ENCODE measurements around the gene FKBP2. TPM values are rescaled to one million over a fixed set of nuclear protein-coding genes. Genes with fewer than 3 reads are reported as not detected.

FKBP2 gene
- total RNA-seq, 1 experiment from 2014 or later: 41.0 TPM

DNA sequence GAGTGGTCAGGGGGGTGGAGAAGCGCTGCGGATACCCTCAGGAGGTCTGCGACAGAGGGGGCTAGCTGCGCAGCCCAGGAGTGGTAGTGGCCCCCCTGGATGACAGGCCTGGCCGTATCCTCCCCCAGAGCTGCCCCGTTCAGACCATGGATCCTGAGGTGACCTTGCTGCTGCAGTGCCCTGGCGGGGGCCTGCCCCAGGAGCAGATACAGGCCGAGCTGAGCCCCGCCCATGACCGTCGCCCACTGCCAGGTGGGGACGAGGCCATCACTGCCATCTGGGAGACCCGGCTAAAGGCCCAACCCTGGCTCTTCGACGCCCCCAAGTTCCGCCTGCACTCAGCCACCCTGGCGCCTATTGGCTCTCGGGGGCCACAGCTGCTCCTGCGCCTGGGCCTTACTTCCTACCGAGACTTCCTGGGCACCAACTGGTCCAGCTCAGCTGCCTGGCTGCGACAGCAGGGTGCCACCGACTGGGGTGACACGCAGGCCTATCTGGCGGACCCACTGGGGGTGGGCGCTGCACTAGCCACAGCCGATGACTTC, 14.3 kb upstream of the FKBP2 start:
- WGBS (ENCODE audit: extremely low coverage, insufficient read length, low lambda C conversion rate): no CpG with 5 or more reads among the region's 26 CpGs
- Histone ChIP-seq H3K14ac (ENCODE audit: insufficient read depth, low read length) (no peak overlapping the region; the same call in 1 of the 2 replicates), H4K8ac (replicated peaks; ENCODE audit: insufficient read length, low read depth, low read length) (no peak overlapping the region), H3K79me2 (ENCODE audit: insufficient read depth, low read length) (no peaks in the 10 kb centered on the region), H4K91ac (ENCODE audit: insufficient read length, low read depth, low read length) (no peak overlapping the region), H3K9ac (ENCODE audit: extremely low read depth, insufficient read length, low read length) (peak overlapping the region; percentile 59), H3K56ac (ENCODE audit: insufficient read length, low read depth, low read length) (no peak overlapping the region), H2BK5ac (ENCODE audit: insufficient read length, low read length) (no peak overlapping the region), H3K23me2 (ENCODE audit: insufficient read length, low read depth, low read length, poor library complexity, severe bottlenecking) (peaks cover 27% of the 10 kb centered on the region), H3K23ac (ENCODE audit: insufficient read length, low read depth, low read length) (no peak overlapping the region), H2AK5ac (ENCODE audit: insufficient read length, low read length) (no peak overlapping the region), H3T11ph (ENCODE audit: low read length) (no peak overlapping the region), H2BK120ac (ENCODE audit: low read depth, low read length, poor library complexity, severe bottlenecking) (no peak overlapping the region), H4K20me1 (ENCODE audit: control insufficient read depth, insufficient read depth, insufficient read length) (no peaks in the 10 kb centered on the region), H2BK15ac (ENCODE audit: low read depth, low read length) (no peak overlapping the region), H3K18ac (ENCODE audit: insufficient read length, low read depth, low read length) (no peak overlapping the region), H3K4me1 (ENCODE audit: insufficient read depth, low read length) (0 out of 2 replicates have a peak, but pooled peaks cover 3% of the 10 kb centered on the region), H3K9me3 (ENCODE audit: control insufficient read depth, low read depth, low read length) (no peaks in the 10 kb centered on the region), H3K27me3 (ENCODE audit: insufficient read depth, low read length) (no peaks in the 10 kb centered on the region), H2BK12ac (ENCODE audit: insufficient read length, low read depth, low read length) (no peak overlapping the region), H2AFZ (ENCODE audit: low read length) (no peak overlapping the region), H3K79me1 (ENCODE audit: insufficient read depth, low read depth, low read length, poor library complexity, severe bottlenecking) (no peaks in the 10 kb centered on the region), H3K27ac (ENCODE audit: insufficient read length, low read depth, low read length) (no peak overlapping the region), H3K4me2 (ENCODE audit: insufficient read depth, insufficient read length, low read length) (peak overlapping the region; percentile 50), H2BK20ac (ENCODE audit: low read depth, low read length, poor library complexity, severe bottlenecking) (no peak overlapping the region), H4K5ac (ENCODE audit: insufficient read length, low read depth, low read length) (no peak overlapping the region), H3K4ac (ENCODE audit: low read depth, low read length) (no peak overlapping the region)
- TF ChIP-seq, protein P1, sequence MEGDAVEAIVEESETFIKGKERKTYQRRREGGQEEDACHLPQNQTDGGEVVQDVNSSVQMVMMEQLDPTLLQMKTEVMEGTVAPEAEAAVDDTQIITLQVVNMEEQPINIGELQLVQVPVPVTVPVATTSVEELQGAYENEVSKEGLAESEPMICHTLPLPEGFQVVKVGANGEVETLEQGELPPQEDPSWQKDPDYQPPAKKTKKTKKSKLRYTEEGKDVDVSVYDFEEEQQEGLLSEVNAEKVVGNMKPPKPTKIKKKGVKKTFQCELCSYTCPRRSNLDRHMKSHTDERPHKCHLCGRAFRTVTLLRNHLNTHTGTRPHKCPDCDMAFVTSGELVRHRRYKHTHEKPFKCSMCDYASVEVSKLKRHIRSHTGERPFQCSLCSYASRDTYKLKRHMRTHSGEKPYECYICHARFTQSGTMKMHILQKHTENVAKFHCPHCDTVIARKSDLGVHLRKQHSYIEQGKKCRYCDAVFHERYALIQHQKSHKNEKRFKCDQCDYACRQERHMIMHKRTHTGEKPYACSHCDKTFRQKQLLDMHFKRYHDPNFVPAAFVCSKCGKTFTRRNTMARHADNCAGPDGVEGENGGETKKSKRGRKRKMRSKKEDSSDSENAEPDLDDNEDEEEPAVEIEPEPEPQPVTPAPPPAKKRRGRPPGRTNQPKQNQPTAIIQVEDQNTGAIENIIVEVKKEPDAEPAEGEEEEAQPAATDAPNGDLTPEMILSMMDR (conservative IDR thresholded peaks at IDR 0.05): no peak
- H3K9me3 Mint-ChIP-seq: no peaks in the 10 kb centered on the region
- H3K27ac Mint-ChIP-seq: peak overlapping the region in 1 of 3 experiments; percentile 59; a peak in 1 of 7 replicates
- peak overlapping the region; percentile 80 to 91 for H3K4me3 Mint-ChIP-seq
- H3K36me3 Mint-ChIP-seq (ENCODE audit: insufficient read depth in 1 of 3, low read depth in 3 of 3): peaks cover 0 to 14% (median 10%) of the 10 kb centered on the region in 3 experiments; a peak in 4 of 7 replicates
- DNase-seq: peak; percentile 69
- peaks cover 2% of the 10 kb centered on the region for H3K27me3 Mint-ChIP-seq (ENCODE audit: low read depth)
- peaks cover 23 to 28% of the 10 kb centered on the region in 2 experiments for H3K4me1 Mint-ChIP-seq
